Iris pigment epithelial cell (primary cell): ENCODE data around the gene SLCO3A1.
"Not testable (repeated sequence)": the region's sequence is repeated elsewhere in the genome, so short reads cannot be mapped to it uniquely, and the experiment has no call there.

ENCODE experiments used
- DNase-seq: peaks from one replicate; pipeline ENCODE4 v3.0.0-alpha.2; 2011; ENCODE audit warnings: low read depth

SLCO3A1 gene

GRCh38 chr15:92163641-92164040 lies 310.1 kb downstream of the SLCO3A1 start:
- DNase-seq: no peak

- DNase-seq: no peak
Observed at GRCh38 chr15:92164327-92165000, 311.0 kb downstream of the SLCO3A1 start.

- DNase-seq: no peak
Observed at GRCh38 chr15:92165001-92165346, 311.5 kb downstream of the SLCO3A1 start.

GRCh38 chr15:92166029-92166428 lies 312.5 kb downstream of the SLCO3A1 start:
- DNase-seq: no peak

- DNase-seq: no peak
Observed at GRCh38 chr15:92166751-92167405, 313.4 kb downstream of the SLCO3A1 start.

GRCh38 chr15:92167451-92167850 lies 313.9 kb downstream of the SLCO3A1 start:
- no peak for DNase-seq

GRCh38 chr15:92168066-92168683 lies 314.7 kb downstream of the SLCO3A1 start:
- no peak for DNase-seq

- no peak for DNase-seq
Observed at GRCh38 chr15:92170897-92171296, 317.4 kb downstream of the SLCO3A1 start.

GRCh38 chr15:92178911-92179310 lies 325.4 kb downstream of the SLCO3A1 start:
- no peak for DNase-seq

GRCh38 chr15:92184142-92184541 lies 330.6 kb downstream of the SLCO3A1 start:
- DNase-seq: no peak

- no peak for DNase-seq
Observed at GRCh38 chr15:92184679-92185230, 331.2 kb downstream of the SLCO3A1 start.

- no peak for DNase-seq
Observed at GRCh38 chr15:92187975-92188374, 334.5 kb downstream of the SLCO3A1 start.

GRCh38 chr15:92189166-92189565 lies 335.7 kb downstream of the SLCO3A1 start:
- DNase-seq: no peak

- DNase-seq: no peak
Observed at GRCh38 chr15:92195241-92195640, 341.7 kb downstream of the SLCO3A1 start.

GRCh38 chr15:92196342-92196741 lies 342.8 kb downstream of the SLCO3A1 start:
- no peak for DNase-seq

GRCh38 chr15:92197746-92198145 lies 344.2 kb downstream of the SLCO3A1 start:
- DNase-seq: no peak

- DNase-seq: no peak
Observed at GRCh38 chr15:92200891-92201290, 347.4 kb downstream of the SLCO3A1 start.

GRCh38 chr15:92205255-92205739 lies 351.8 kb downstream of the SLCO3A1 start:
- DNase-seq: no peak

GRCh38 chr15:92207601-92208000 lies 354.1 kb downstream of the SLCO3A1 start:
- not testable (repeated sequence) for DNase-seq
